Measurements from ENCODE around the gene TMEM242.

DNA sequence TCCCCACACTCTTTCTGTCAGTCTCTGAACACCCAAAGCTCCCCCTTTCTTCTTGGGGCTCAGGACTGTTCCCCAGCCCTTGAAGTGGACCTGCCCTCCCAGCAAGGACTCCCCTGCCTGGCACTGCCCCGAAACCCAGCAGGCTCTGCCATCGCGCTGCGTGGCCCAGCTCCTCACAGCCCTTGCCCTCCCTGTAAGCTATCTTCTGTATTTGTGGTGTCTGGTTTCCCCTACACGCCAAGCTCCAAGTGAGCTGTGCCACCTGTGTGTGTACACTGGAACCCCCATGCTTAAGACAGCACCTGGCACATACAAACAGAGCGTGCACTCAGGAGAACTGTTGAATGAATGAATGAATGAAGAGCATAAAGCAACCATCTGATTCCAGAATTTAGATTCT lies 57.7 kb downstream of the TMEM242 start:
- TF ChIP-seq POLR2A (IDR thresholded peaks at IDR 0.05) (no peak), CTCF (IDR thresholded peaks at IDR 0.05 in 4 of 5, conservative IDR thresholded peaks at IDR 0.05 in 1 of 5) (no peak)
